Hematopoietic multipotent progenitor cell treated with erythropoietin and hydrocortisone succinate and interleukin-3 and kit ligand, for 6 days (in vitro differentiated cells): Measurements from ENCODE around the gene MALT1.
"Not testable (repeated sequence)": the region's sequence is repeated elsewhere in the genome, so short reads cannot be mapped to it uniquely, and the experiment has no call there.

Experiments
- DNase-seq: peaks from one replicate; pipeline ENCODE4 v3.0.0-alpha.2; 2015

Gene MALT1

GRCh38 chr18:58671111-58671631, at the start of gene MALT1:
TSS of gene MALT1 (plus strand) at chr18:58671465. CDS start at chr18:58671644, 179 bp downstream.
- peak; percentile 93 for DNase-seq

- no peak for DNase-seq
Measured at GRCh38 chr18:58624011-58624410, 47.3 kb upstream of the MALT1 start.

- DNase-seq: no peak
Measured at GRCh38 chr18:58625839-58626238, 45.4 kb upstream of the MALT1 start.

- no peak for DNase-seq
Measured at GRCh38 chr18:58630071-58630470, 41.2 kb upstream of the MALT1 start.

GRCh38 chr18:58631301-58631700, 40.0 kb upstream of the MALT1 start:
- DNase-seq: no peak

GRCh38 chr18:58632552-58632951, 38.7 kb upstream of the MALT1 start:
- DNase-seq: no peak

GRCh38 chr18:58633874-58634273, 37.4 kb upstream of the MALT1 start:
- no peak for DNase-seq

GRCh38 chr18:58635891-58636290, 35.4 kb upstream of the MALT1 start:
- peak; percentile 40 for DNase-seq

- DNase-seq: no peak
Measured at GRCh38 chr18:58637197-58637596, 34.1 kb upstream of the MALT1 start.

- no peak for DNase-seq
Measured at GRCh38 chr18:58637946-58638345, 33.3 kb upstream of the MALT1 start.

GRCh38 chr18:58638441-58638840, 32.8 kb upstream of the MALT1 start:
- DNase-seq: peak; percentile 54

GRCh38 chr18:58639237-58639636, 32.0 kb upstream of the MALT1 start:
- DNase-seq: no peak

- DNase-seq: no peak
Measured at GRCh38 chr18:58639751-58640427, 31.4 kb upstream of the MALT1 start.

- no peak for DNase-seq
Measured at GRCh38 chr18:58640428-58640805, 30.8 kb upstream of the MALT1 start.

GRCh38 chr18:58640891-58641610, 30.2 kb upstream of the MALT1 start:
- DNase-seq: no peak

- not testable (repeated sequence) for DNase-seq
Measured at GRCh38 chr18:58643557-58643956, 27.7 kb upstream of the MALT1 start.

GRCh38 chr18:58645398-58645797, 25.9 kb upstream of the MALT1 start:
- DNase-seq: no peak

GRCh38 chr18:58646334-58646862, 24.9 kb upstream of the MALT1 start:
- no peak for DNase-seq

GRCh38 chr18:58649966-58650816, 21.1 kb upstream of the MALT1 start:
- no peak for DNase-seq

GRCh38 chr18:58650830-58651229, 20.4 kb upstream of the MALT1 start:
- DNase-seq: not testable (repeated sequence)

- not testable (repeated sequence) for DNase-seq
Measured at GRCh38 chr18:58653144-58653722, 18.0 kb upstream of the MALT1 start.

GRCh38 chr18:58653814-58654509, 17.3 kb upstream of the MALT1 start:
- no peak for DNase-seq
